K562 (cell line): ENCODE measurements around the gene VPS37D. TPM values are rescaled to one million over a fixed set of nuclear protein-coding genes. Genes with fewer than 3 reads are reported as not detected.
A peak's percentile ranks its signal among the peaks of the same experiment; 100 is the strongest.

ENCODE experiments used
- C11orf30 ChIP-seq: fragments of 450-650 bp; IDR thresholded peaks from 2 replicates; pipeline ENCODE4 v1.6.1; 2016; ENCODE audit warnings: low read depth, mild to moderate bottlenecking
- CEBPZ ChIP-seq: fragments of 150-350 bp; IDR thresholded peaks from 2 replicates; pipeline ENCODE4 v1.6.1; 2014; ENCODE audit warnings: low read depth, mild to moderate bottlenecking, low read length, borderline replicate concordance
- CHD2 ChIP-seq: IDR thresholded peaks from 2 replicates; pipeline ENCODE4 v1.6.1; 2011; ENCODE audit warnings: low read depth, low read length
- E2F6 ChIP-seq, 2 experiments: IDR thresholded peaks; 2 replicates each; pipeline ENCODE4 v1.6.1; 2011; ENCODE audit warnings: borderline replicate concordance in 1 of 2, control low read depth in 1 of 2, low read depth in 1 of 2, low read length in 1 of 2, mild to moderate bottlenecking in 1 of 2, mixed read lengths in 1 of 2, moderate library complexity in 1 of 2; ENCODE audit not compliant: insufficient read depth in 1 of 2, insufficient read length in 1 of 2, poor library complexity in 1 of 2, severe bottlenecking in 1 of 2; ENCODE audit errors: extremely low read depth in 1 of 2
- GTF2F1 ChIP-seq: IDR thresholded peaks from 2 replicates; pipeline ENCODE4 v1.6.1; 2011; ENCODE audit warnings: low read depth, low read length, improper control_type of control experiment
- HDAC1 ChIP-seq, 2 experiments: fragments of 450-650 bp; IDR thresholded peaks; 2 replicates each; pipeline ENCODE4 v1.6.1; 2016 to 2017; ENCODE audit warnings: inconsistent platforms in 1 of 2, mild to moderate bottlenecking in 1 of 2, moderate library complexity in 1 of 2
- HSF4 ChIP-seq: fragments of 250-450 bp; sonication (Bioruptor Pico); IDR thresholded peaks from 2 replicates; pipeline ENCODE4 v2.1.2; 2022; ENCODE audit warnings: mild to moderate bottlenecking, moderate library complexity, borderline replicate concordance
- KAT7 ChIP-seq: sonication (generic); formaldehyde crosslinking; IDR thresholded peaks from 2 replicates; pipeline ENCODE4 v1.8.0; 2022; ENCODE audit warnings: missing genetic modification reagents, mild to moderate bottlenecking, borderline replicate concordance
- MAFF ChIP-seq: IDR thresholded peaks from 2 replicates; pipeline ENCODE4 v1.6.1; 2012; ENCODE audit warnings: low read length, improper control_type of control experiment
- MCM2 ChIP-seq: fragments of 450-650 bp; IDR thresholded peaks from 2 replicates; pipeline ENCODE4 v1.6.1; 2017; ENCODE audit warnings: low read depth, mild to moderate bottlenecking
- MLX ChIP-seq, 2 experiments: fragments of 450-650 bp in 1 of 2; sonication (generic) in 1 of 2; formaldehyde crosslinking; conservative IDR thresholded peaks; 2 replicates each; pipeline versions ENCODE4 v1.4.0 to v1.8.1; 2020 to 2022; ENCODE audit warnings: mild to moderate bottlenecking in 1 of 2, missing genetic modification reagents in 1 of 2
- MTA1 ChIP-seq: fragments of 450-650 bp; IDR thresholded peaks from 2 replicates; pipeline ENCODE4 v1.6.1; 2017; ENCODE audit warnings: borderline replicate concordance
- NBN ChIP-seq: fragments of 450-650 bp; IDR thresholded peaks from 2 replicates; pipeline ENCODE4 v1.6.1; 2016; ENCODE audit warnings: low read depth, mild to moderate bottlenecking
- NCOA1 ChIP-seq: fragments of 450-650 bp; IDR thresholded peaks from 2 replicates; pipeline ENCODE4 v1.6.1; 2016; ENCODE audit warnings: low read depth
- PML ChIP-seq: IDR thresholded peaks from 2 replicates; pipeline ENCODE4 v1.6.1; 2012; ENCODE audit warnings: low read length, inconsistent platforms
- RBM22 ChIP-seq: fragments of 200-400 bp; formaldehyde crosslinking; IDR thresholded peaks from 2 replicates; pipeline ENCODE4 v1.6.1; 2018; ENCODE audit warnings: low read length, low read depth; ENCODE audit not compliant: poor library complexity, severe bottlenecking
- RBM39 ChIP-seq: fragments of 200-400 bp; formaldehyde crosslinking; optimal IDR thresholded peaks from 2 replicates; pipeline ENCODE3; 2018; ENCODE audit warnings: low read depth, low read length
- SP1 ChIP-seq: sonication (generic); formaldehyde crosslinking; IDR thresholded peaks from 2 replicates; pipeline ENCODE4 v1.8.1; 2022; ENCODE audit warnings: mild to moderate bottlenecking, missing genetic modification reagents
- TRIM24 ChIP-seq, 2 experiments: fragments of 450-650 bp; IDR thresholded peaks; 2 replicates each; pipeline ENCODE4 v1.6.1; 2016
- ZFP36 ChIP-seq: fragments of 150-350 bp; IDR thresholded peaks from 2 replicates; pipeline ENCODE4 v1.6.1; 2018; ENCODE audit warnings: low read length, low read depth; ENCODE audit not compliant: partially characterized antibody
- ZNF263 ChIP-seq: sonication (generic); formaldehyde crosslinking; IDR thresholded peaks from 2 replicates; pipeline ENCODE4 v1.8.0; 2022; ENCODE audit warnings: mild to moderate bottlenecking, missing genetic modification reagents, borderline replicate concordance
- ZNF79 ChIP-seq: fragments of 250-450 bp; sonication (Bioruptor Pico); IDR thresholded peaks from 2 replicates; pipeline ENCODE4 v1.4.0; 2020; ENCODE audit warnings: low read depth, mild to moderate bottlenecking, moderate library complexity
- polyA plus RNA-seq, 8 experiments: library from polyadenylated mRNA; depleted of rRNA in 4 of 8; stranded (reverse) in 5 of 8; unstranded in 3 of 8; fragments of >200 nt; fragmentation: Nextera tagmentation in 2 of 8; fragmentation: Illumina TruSeq in 1 of 8; extraction: Ambion mirVana in 2 of 8; extraction: Trizol in 1 of 8; gene quantifications; 2 replicates each; pipeline versions ENCODE4 v1.2.1 to v1.2.3, GENCODE V29; 2011 to 2014; ENCODE audit warnings: inconsistent platforms in 1 of 8, missing spikeins in 1 of 8
- total RNA-seq, 7 experiments: library from RNA; depleted of rRNA in 6 of 7; stranded (reverse); fragments of >200 nt in 6 of 7; fragmentation: Illumina TruSeq in 2 of 7; extraction: Trizol in 2 of 7; gene quantifications; 2 replicates each; pipeline versions ENCODE4 v1.2.1 to v1.2.3, GENCODE V29; 2011 to 2021; ENCODE audit warnings: low replicate concordance in 1 of 7

Gene VPS37D
- total and polyA plus RNA-seq, 9 of the 15 experiments (the other 6 are each of a cell fraction or from before 2014, with no cell fraction given) = 0.25 to 2.3 (median 1.0) TPM; not detected in 3

GRCh38 chr7:73667344-73668102 lies at the start of gene VPS37D (continued):
- TF ChIP-seq MLX (CRISPR knock-in tag; conservative IDR thresholded peaks at IDR 0.05) (no peak), MCM2 (no peak), KAT7 (CRISPR knock-in tag) (peak; percentile 81; the same call in 1 of the 2 replicates), ZFP36 (peak; percentile 44), PML (no peak), CHD2 (peak; percentile 45; the same call in 1 of the 2 replicates), HDAC1 (IDR thresholded peaks at IDR 0.05) (peak; percentile 92 to 98), CEBPZ (no peak), SP1 (peak; percentile 64; the same call in 1 of the 2 replicates), RBM22 (peak; percentile 83), GTF2F1 (no peak), E2F6 (IDR thresholded peaks at IDR 0.05; ENCODE audit: borderline replicate concordance in 1 of 2, extremely low read depth in 1 of 2, insufficient read depth in 1 of 2, insufficient read length in 1 of 2, low read depth in 1 of 2, low read length in 1 of 2, poor library complexity in 1 of 2, severe bottlenecking in 1 of 2) (peak in 1 of 2 experiments; percentile 12), ZNF79 (CRISPR knock-in tag) (no peak), NCOA1 (peak; percentile 39; the same call in 1 of the 2 replicates), ZNF263 (CRISPR knock-in tag) (no peak), NBN (0 out of 2 replicates have a peak, but pooled peaks have one; percentile 31), TRIM24 (IDR thresholded peaks at IDR 0.05) (peak in 1 of 2 experiments; percentile 36; a peak in 1 of 4 replicates), C11orf30 (no peak), RBM39 (no peak), MAFF (no peak), MTA1 (0 out of 2 replicates have a peak, but pooled peaks have one; percentile 38), HSF4 (CRISPR knock-in tag) (no peak)
